ENCODE measurements around the gene FKBP10. TPM values are rescaled to one million over a fixed set of nuclear protein-coding genes. Genes with fewer than 3 reads are reported as not detected.

FKBP10 gene
- total and polyA plus RNA-seq, 10 of the 15 experiments (the other 5 are each of a cell fraction or from before 2014, with no cell fraction given) = 0.02 to 4.7 (median 1.8) TPM

DNA sequence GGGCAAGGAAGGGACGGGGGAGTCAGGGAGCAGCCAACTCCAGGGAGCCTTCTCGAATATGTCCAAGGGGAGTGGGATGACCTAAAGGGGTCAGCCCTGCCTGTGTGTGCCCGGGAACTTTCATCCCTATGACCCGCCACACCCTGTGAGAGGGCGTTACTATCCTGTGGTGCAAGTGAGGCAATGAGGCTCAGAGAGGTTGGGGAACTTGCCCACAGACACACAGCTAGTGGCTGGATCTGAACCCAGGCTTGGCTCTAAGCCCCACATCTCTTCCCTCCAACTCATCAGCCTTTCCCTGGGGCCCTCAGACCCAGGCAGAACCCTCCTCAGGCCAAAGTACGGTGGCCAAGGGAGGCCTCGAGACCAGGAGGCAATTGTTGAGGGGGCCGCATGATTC is 49.5 kb upstream of the FKBP10 start:
- no peak for ATAC-seq
- POLR2A ChIA-PET = no interaction called here
- peaks cover 0 to 10% of the 10 kb centered on the region in 2 experiments; a peak in 2 of 4 replicates for H3K36me3 ChIP-seq (ENCODE audit: control insufficient read depth in 2 of 2, insufficient read depth in 2 of 2, low read length in 1 of 2)
- no peak overlapping the region for H3K4me2 ChIP-seq (ENCODE audit: control insufficient read depth, insufficient read depth)
- TF ChIP-seq NFXL1 (IDR thresholded peaks at IDR 0.05; ENCODE audit: borderline replicate concordance) = no peak
- TF ChIP-seq, protein P1, sequence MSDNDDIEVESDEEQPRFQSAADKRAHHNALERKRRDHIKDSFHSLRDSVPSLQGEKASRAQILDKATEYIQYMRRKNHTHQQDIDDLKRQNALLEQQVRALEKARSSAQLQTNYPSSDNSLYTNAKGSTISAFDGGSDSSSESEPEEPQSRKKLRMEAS (IDR thresholded peaks at IDR 0.05; ENCODE audit: low read depth, low read length) = no peak
- no peak for TF ChIP-seq KLF5 (IDR thresholded peaks at IDR 0.05; ENCODE audit: partially characterized antibody)
- no peak for TF ChIP-seq NBN (IDR thresholded peaks at IDR 0.05)
- TF ChIP-seq ASH2L (IDR thresholded peaks at IDR 0.05; ENCODE audit: borderline replicate concordance, low read depth) = no peak
- RAD21 ChIA-PET (ENCODE audit: unreplicated experiment) = no interaction called here
- no peak overlapping the region for H3K4me3 ChIP-seq
- CTCF ChIA-PET = interaction anchor here (0.9 kb wide), 1 partner anchor 39 kb away, joined by 3 read pairs; no protein-coding TSS in a partner anchor
- H3K4me1 ChIP-seq (ENCODE audit: control insufficient read depth, insufficient read depth, low read length) = no peaks in the 10 kb centered on the region
- H2AFZ ChIP-seq (ENCODE audit: control insufficient read depth, low read depth, low read length) = no peak overlapping the region
- SMC1A ChIA-PET (ENCODE audit: uncharacterized antibody, unreplicated experiment) = no interaction called here
- H3K9me3 ChIP-seq (replicated peaks; ENCODE audit: control insufficient read depth, insufficient read depth, low read length) = no peaks in the 10 kb centered on the region
- no peaks in the 10 kb centered on the region for H3K79me2 ChIP-seq (ENCODE audit: control insufficient read depth, insufficient read depth, low read length)
- BruUV-seq (replicated peaks) = no TSS peak
- no peak overlapping the region for H3K27ac ChIP-seq (ENCODE audit: control insufficient read depth, insufficient read depth)
- in situ Hi-C loops (cut with MboI) (loop anchor here (5.0 kb wide), 1 partner anchor 51 kb away; the partner anchor contains the start of gene GAST), intact Hi-C loops (cut with micrococcal nuclease; ENCODE audit: unreplicated experiment) (no loop called here)
- no peak for DNase-seq (ENCODE audit: low read depth, low spot score)
- H4K20me1 ChIP-seq (ENCODE audit: control insufficient read depth, insufficient read depth) = no peaks in the 10 kb centered on the region
- no peak for FAIRE-seq
- H3K9ac ChIP-seq (ENCODE audit: control insufficient read depth, insufficient read depth, low read length) = no peak overlapping the region
- WGBS (ENCODE audit: insufficient coverage, insufficient replicate concordance, low lambda C conversion rate, missing lambda C conversion rate) = 6% methylated on average over 8 of the region's 8 CpGs
- no peaks in the 10 kb centered on the region; a peak in 1 of 4 replicates for H3K27me3 ChIP-seq (replicated peaks in 1 of 2; ENCODE audit: control insufficient read depth in 2 of 2, insufficient read depth in 2 of 2, low read length in 1 of 2)

DNA sequence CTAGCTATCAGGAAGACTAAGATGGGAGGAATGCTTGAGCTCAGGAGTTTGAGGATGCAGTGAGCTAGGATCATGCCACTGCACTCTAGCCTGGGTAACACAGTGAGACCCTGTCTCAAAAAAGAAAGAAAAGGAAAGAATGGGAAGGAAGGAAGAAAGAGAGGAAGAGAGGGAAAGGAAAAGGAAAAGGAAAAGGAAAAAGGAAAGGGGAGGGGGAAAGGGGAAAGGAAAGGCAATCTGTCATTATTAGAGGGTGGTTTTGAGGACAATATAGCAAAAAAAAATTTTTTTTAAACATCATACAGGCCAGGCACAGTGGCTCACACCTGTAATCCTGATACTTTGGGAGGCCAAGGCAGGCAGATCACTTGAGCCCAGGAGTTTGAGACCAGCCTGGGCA is 46.7 kb upstream of the FKBP10 start:
- TF ChIP-seq MTA3 (IDR thresholded peaks at IDR 0.05; ENCODE audit: borderline replicate concordance, low read length) (no peak), TBL1XR1 (IDR thresholded peaks at IDR 0.05; ENCODE audit: low read depth, low read length) (no peak), SMC3 (IDR thresholded peaks at IDR 0.05; ENCODE audit: borderline replicate concordance, low read length) (no peak), EP300 (IDR thresholded peaks at IDR 0.05; ENCODE audit: borderline replicate concordance in 1 of 2, control insufficient read depth in 1 of 2, low read depth in 2 of 2, low read length in 2 of 2) (no peak), STAT3 (IDR thresholded peaks at IDR 0.05; ENCODE audit: low read depth, low read length) (no peak), SUPT20H (IDR thresholded peaks at IDR 0.05; ENCODE audit: borderline replicate concordance, control insufficient read depth, low read depth, low read length) (no peak), POLR2A (IDR thresholded peaks at IDR 0.05; ENCODE audit: low read depth, low read length) (no peak), CHD4 (IDR thresholded peaks at IDR 0.05) (no peak)
- in situ Hi-C loops (cut with MboI) (no loop called here), intact Hi-C loops (cut with micrococcal nuclease; ENCODE audit: unreplicated experiment) (no loop called here)
- Histone ChIP-seq H2AFZ (ENCODE audit: control insufficient read depth, low read depth, low read length) (no peak overlapping the region), H3K27ac (ENCODE audit: control insufficient read depth, insufficient read depth) (no peak overlapping the region), H3K27me3 (replicated peaks in 1 of 2; ENCODE audit: control insufficient read depth in 2 of 2, insufficient read depth in 2 of 2, low read length in 1 of 2) (no peaks in the 10 kb centered on the region; a peak in 1 of 4 replicates), H3K4me3 (no peak overlapping the region), H3K36me3 (ENCODE audit: control insufficient read depth in 2 of 2, insufficient read depth in 2 of 2, low read length in 1 of 2) (peaks cover 0 to 10% of the 10 kb centered on the region in 2 experiments; a peak in 2 of 4 replicates), H3K9me3 (replicated peaks; ENCODE audit: control insufficient read depth, insufficient read depth, low read length) (no peaks in the 10 kb centered on the region), H3K79me2 (ENCODE audit: control insufficient read depth, insufficient read depth, low read length) (peaks cover 4% of the 10 kb centered on the region), H3K4me1 (ENCODE audit: control insufficient read depth, insufficient read depth, low read length) (no peaks in the 10 kb centered on the region), H3K4me2 (ENCODE audit: control insufficient read depth, insufficient read depth) (no peak overlapping the region), H3K9ac (ENCODE audit: control insufficient read depth, insufficient read depth, low read length) (no peak overlapping the region), H4K20me1 (ENCODE audit: control insufficient read depth, insufficient read depth) (no peaks in the 10 kb centered on the region)
- FAIRE-seq (no peak), DNase-seq (ENCODE audit: low read depth, low spot score) (no peak), ATAC-seq (no peak)
- CTCF ChIA-PET = no interaction called here
- POLR2A ChIA-PET = no interaction called here
- RAD21 ChIA-PET (ENCODE audit: unreplicated experiment) = no interaction called here
- SMC1A ChIA-PET (ENCODE audit: uncharacterized antibody, unreplicated experiment) = interaction anchor here (0.7 kb wide), 1 partner anchor 38 kb away, joined by 3 read pairs; no protein-coding TSS in a partner anchor
- BruUV-seq (replicated peaks) = no TSS peak

Measured in GM12878 (cell line).